GM19023 (cell line): ENCODE results near the gene CD44.

ENCODE experiments used
- ATAC-seq: cut with Tn5 transposase; IDR thresholded peaks from one replicate; pipeline ENCODE4 v1.9.1; 2021; ENCODE audit warnings: mild to moderate bottlenecking, moderate library complexity; ENCODE audit not compliant: unreplicated experiment

Gene CD44

GRCh38 chr11:35250621-35251020 lies 111.7 kb downstream of the CD44 start:
- ATAC-seq = no peak

DNA sequence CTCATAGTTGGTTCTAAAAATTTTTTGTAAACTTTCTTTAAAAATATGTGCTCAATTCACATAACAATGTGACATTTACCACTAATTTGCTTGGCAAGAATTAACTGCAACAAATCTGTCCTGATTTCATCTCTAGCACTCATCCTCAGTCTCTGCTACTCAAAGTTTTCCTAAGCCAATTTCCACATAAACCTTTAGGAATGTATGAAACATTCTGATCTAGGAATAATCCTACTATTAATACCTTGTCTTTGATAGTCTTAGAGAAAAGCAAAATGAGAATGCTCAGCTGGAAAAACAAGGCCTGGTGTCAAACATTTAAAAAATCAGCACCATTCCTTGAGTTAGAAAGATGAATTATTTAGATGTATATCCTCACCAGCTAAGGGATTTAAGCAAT lies 114.3 kb downstream of the CD44 start:
- ATAC-seq = no peak

DNA sequence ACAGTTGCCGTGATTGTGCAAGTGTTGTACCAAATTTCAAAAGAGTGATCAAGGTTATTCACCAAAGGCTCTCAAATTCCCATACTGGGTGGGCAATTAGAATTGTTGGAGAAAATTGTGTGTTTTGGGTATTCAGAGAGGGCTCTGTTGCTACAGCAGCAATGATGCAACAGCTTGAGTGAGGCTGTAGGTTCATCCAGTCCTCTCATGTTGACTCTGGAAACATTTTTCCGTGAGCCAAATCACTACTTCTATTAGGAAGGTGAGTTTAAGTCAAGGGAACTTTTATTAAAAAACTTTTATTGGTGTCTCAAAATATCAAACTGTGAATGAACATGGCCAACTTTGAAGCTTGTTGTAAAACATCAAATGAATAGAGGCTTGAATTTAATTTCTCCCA lies 116.5 kb downstream of the CD44 start:
- no peak for ATAC-seq

- ATAC-seq = no peak
Measured at GRCh38 chr11:35256296-35256695, 117.3 kb downstream of the CD44 start.

- ATAC-seq = peak; percentile 98
Measured at GRCh38 chr11:35257281-35257680, 118.3 kb downstream of the CD44 start.

- no peak for ATAC-seq
Measured at GRCh38 chr11:35259529-35259928, 120.6 kb downstream of the CD44 start.

DNA sequence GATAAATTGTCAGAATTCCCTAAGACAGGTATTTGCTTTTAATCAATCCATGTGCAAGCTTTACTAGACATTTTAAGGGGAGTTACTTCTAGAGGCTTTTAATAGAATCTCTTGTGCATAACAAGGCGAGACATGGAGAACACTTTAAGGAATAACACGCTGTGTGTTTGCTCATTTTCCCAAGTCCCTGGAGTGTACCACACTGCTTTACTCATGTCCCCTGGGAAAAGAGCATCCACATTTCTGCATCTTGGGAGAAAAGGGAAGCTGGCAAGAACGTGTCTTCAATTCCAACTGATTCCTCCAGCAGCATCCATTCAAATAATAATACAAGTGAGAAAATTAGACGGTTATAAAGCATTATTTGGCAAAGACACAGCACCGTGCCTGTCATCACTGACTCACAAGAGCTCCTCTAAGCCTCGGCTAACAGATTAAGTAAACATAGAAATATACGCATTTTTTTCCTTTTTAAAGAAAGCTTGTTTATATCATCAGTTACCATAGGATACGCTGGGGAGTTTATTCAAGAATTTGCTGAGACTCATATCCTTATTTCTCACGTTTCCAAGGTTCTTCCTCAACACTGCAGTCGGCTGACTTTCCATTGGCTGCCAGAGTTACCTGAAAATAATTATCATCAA lies 121.5 kb downstream of the CD44 start:
- ATAC-seq = no peak

GRCh38 chr11:35261197-35261596 lies 122.2 kb downstream of the CD44 start:
- no peak for ATAC-seq

DNA sequence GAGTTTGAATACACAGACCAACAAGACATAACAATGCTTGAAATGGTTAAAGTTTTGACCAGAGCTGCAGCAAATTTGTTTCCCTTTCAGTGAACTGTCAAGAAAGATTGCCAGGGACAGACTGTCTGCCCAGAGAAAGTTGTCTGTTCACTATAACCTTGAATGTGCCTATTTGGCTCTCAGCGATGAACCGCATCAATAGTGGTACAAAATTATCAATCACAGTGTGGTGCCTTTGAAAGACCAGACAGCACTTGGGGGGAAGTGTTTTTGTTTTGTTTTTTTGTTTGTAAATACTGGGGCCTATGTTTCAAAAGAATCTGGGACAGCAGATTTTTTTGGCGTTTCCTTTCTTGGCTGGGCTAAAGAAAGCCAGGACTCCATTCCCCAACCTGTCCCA lies 123.1 kb downstream of the CD44 start:
- no peak for ATAC-seq

DNA sequence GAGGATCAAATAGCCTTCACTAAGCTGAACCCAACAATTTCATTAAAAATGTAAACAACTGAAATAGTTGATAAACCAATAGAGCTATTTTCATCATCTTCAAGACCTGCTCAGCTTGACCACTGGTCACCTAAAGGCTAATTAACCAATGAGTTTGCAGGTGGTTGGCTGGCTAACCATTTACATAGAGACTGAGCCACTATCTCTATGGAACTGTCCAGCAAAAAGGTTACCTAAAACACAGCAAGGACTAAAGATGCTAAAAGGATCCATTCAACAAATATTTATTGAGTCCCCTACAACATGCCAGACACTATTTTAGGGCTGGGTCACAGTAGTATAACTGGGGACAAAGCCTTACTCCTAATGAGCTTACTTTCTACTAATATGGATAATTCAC lies 123.8 kb downstream of the CD44 start:
- no peak for ATAC-seq

- no peak for ATAC-seq
Measured at GRCh38 chr11:35265755-35266454, 126.9 kb downstream of the CD44 start.

DNA sequence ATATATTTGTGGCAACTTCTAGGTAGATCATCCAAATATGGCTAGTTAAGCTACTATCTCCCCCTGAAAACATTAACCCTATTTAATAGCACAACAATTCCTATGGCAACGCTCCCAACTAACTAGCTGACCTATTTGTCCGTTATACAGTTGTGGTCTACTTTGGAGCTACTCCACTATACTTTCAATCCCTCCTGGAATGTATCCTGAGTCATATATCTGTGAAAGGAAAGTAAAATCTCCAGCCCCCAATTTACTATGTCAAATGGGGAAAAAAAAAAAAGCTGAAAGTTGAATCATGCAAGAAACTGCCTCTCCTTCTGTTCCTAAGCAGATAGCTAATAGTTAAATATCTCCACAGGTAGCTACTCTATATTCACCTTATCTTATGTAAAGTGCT lies 128.5 kb downstream of the CD44 start:
- no peak for ATAC-seq

GRCh38 chr11:35270342-35270741 lies 131.4 kb downstream of the CD44 start:
- ATAC-seq = no peak

GRCh38 chr11:35271031-35271430 lies 132.1 kb downstream of the CD44 start:
- no peak for ATAC-seq

DNA sequence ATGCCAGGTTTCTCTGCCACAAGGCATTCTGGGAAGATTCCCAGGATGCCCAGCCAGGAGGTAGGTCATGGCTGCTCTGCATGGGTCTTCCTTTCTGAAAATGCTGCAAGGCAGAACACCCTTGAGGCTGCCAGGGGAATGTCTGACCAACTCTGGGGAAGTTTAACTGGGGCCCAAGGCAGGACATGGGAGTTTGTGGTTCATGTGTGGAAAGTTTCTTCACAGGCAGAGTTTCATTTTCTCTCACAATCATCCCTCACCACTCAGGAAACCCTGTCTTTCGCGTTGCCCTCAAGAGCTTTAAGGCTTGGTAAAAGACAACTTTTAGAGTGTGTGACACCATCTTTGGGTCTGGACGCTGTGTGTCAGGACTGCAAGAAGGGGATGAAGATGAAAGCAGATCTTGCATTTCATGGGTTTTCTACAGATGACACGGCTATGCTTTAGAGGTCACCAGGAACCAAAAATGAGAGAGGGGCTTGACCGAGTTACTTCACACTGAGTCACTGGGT lies 133.5 kb downstream of the CD44 start:
- peak; percentile 87 for ATAC-seq

DNA sequence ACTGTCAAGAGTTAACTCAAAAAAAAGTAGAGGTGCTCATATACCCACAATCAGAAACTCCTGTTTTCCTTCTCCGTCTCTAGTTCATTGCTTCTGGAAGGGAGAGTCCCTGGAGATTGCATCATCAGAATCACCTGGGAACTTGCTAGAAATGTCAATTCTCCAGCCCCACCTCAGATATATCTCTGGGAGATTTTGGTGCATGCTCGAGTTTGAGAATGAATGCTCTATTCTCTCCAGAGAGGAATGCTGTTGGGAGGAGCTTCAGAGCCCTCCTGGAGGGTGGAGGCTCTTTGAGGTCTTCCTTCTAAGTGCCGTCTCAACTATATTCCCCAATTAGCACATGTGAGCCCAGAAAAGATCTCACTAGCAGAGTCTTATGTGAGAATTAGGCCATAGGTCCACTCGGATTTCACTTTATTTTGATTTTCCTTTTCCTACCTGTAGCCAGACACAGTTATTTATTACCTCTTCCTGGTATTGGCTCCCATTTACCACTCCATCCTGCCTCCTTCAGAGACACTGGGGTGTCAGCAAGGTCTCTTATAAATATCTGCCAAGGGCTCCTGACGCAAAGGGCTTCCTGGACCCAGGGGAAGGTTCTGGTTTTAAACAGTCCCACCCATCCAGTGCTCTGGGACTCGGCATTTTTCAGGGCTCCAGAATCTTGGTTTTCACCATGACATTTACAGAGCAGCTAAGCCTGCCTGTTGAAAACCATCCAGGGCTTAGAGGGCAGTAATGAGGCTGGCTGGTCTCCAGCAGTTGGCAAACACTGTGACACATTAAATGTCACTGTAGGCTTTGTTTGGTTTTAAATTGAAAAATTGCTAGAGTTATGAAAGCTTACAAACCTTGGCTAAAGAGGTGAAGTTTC lies 136.2 kb downstream of the CD44 start:
- no peak for ATAC-seq

- no peak for ATAC-seq
Measured at GRCh38 chr11:35275786-35276170, 136.8 kb downstream of the CD44 start.

- ATAC-seq = no peak
Measured at GRCh38 chr11:35276396-35277145, 137.6 kb downstream of the CD44 start.

DNA sequence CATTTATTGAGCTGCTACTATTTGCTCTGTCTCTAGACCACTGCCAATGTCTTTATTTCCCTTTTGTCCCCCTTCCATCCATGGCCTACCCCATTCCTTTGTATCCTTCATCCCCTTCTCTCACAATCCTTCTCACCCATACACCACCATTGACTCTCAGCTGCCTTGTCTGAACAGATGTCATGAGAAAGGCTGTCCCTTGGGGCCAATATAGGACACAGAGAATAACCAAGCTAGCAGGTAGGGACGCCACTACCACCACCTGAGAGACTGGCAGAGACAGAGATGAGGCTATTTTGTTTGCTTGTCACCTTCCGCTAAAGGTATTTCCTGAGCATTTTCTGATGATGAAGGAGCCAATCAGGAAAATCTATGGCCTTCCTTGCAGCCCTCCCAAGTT lies 138.9 kb downstream of the CD44 start:
- no peak for ATAC-seq

- ATAC-seq = no peak
Measured at GRCh38 chr11:35280727-35281126, 141.8 kb downstream of the CD44 start.

DNA sequence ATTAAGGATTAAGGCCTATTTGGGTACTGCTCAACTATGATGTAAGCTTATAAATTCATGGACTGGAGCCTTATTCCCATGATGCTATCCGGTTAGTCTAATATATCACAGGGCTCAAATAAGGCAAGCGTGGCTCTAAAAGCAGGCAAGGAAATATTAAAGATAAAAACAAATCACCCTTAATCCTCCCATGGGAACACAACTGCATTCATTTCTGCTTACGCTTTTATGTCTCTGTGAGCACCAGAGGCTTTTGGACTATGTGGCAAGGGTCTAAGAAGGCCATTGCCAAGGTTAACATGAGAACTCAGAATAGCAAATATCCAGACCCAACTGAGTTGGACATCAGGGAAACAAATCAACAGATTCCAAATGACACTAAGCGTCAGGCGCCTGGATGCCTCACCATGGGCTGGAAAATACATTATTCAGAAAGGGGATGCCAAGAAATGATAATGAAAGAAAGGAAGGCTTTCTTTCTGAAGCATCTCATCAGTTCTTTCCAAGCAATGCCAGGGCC lies 142.3 kb downstream of the CD44 start:
- ATAC-seq = no peak
